Measurements from ENCODE around the gene RAD51B.

Gene RAD51B

GRCh38 chr14:68573126-68573525, 753.5 kb downstream of the RAD51B start:
- H3K27ac ChIP-seq (ENCODE audit: low read length): no peak overlapping the region
- no peak overlapping the region for H2AFZ ChIP-seq (ENCODE audit: low read length)
- no peaks in the 10 kb centered on the region for H3K9me2 ChIP-seq (replicated peaks; ENCODE audit: insufficient read depth, low read length)
- no peak overlapping the region for H3K9ac ChIP-seq (ENCODE audit: low read length)
- no peak overlapping the region for H3K4me2 ChIP-seq (ENCODE audit: low read depth, low read length)
- no peak for DNase-seq
- no peaks in the 10 kb centered on the region for H3K79me2 ChIP-seq (ENCODE audit: low read length)
- no peaks in the 10 kb centered on the region for H3K36me3 ChIP-seq (replicated peaks; ENCODE audit: insufficient read depth, low read length)
- H3K4me1 ChIP-seq (ENCODE audit: low read length): no peaks in the 10 kb centered on the region
- no peaks in the 10 kb centered on the region for H3K27me3 ChIP-seq (replicated peaks; ENCODE audit: insufficient read depth, low read length)
- no peaks in the 10 kb centered on the region for H4K20me1 ChIP-seq (ENCODE audit: insufficient read depth, low read length)
- no peak overlapping the region for H3K4me3 ChIP-seq (ENCODE audit: low read length)
- no peaks in the 10 kb centered on the region for H3K9me3 ChIP-seq (replicated peaks; ENCODE audit: insufficient read depth, low read length)
- H3F3A ChIP-seq (ENCODE audit: insufficient read depth, low read length): no peaks in the 10 kb centered on the region
- TF ChIP-seq CTCF (IDR thresholded peaks at IDR 0.05; ENCODE audit: low read length) (no peak), EZH2 (optimal IDR thresholded peaks at IDR 0.05; ENCODE audit: low read depth, low read length) (no peak), EZH2phosphoT487 (IDR thresholded peaks at IDR 0.05; ENCODE audit: low read length) (no peak)

- no peaks in the 10 kb centered on the region for H3K9me3 ChIP-seq (replicated peaks; ENCODE audit: insufficient read depth, low read length)
- no peaks in the 10 kb centered on the region for H3K4me1 ChIP-seq (ENCODE audit: low read length)
- no peak overlapping the region for H3K4me2 ChIP-seq (ENCODE audit: low read depth, low read length)
- H3K9ac ChIP-seq (ENCODE audit: low read length): no peak overlapping the region
- H3F3A ChIP-seq (ENCODE audit: insufficient read depth, low read length): no peaks in the 10 kb centered on the region
- no peak for TF ChIP-seq EZH2phosphoT487 (IDR thresholded peaks at IDR 0.05; ENCODE audit: low read length)
- TF ChIP-seq CTCF (IDR thresholded peaks at IDR 0.05; ENCODE audit: low read length): no peak
- no peak for TF ChIP-seq EZH2 (optimal IDR thresholded peaks at IDR 0.05; ENCODE audit: low read depth, low read length)
- no peaks in the 10 kb centered on the region for H3K27me3 ChIP-seq (replicated peaks; ENCODE audit: insufficient read depth, low read length)
- H3K9me2 ChIP-seq (replicated peaks; ENCODE audit: insufficient read depth, low read length): no peaks in the 10 kb centered on the region
- no peak overlapping the region for H3K27ac ChIP-seq (ENCODE audit: low read length)
- H4K20me1 ChIP-seq (ENCODE audit: insufficient read depth, low read length): no peaks in the 10 kb centered on the region
- no peak overlapping the region for H3K4me3 ChIP-seq (ENCODE audit: low read length)
- no peaks in the 10 kb centered on the region for H3K36me3 ChIP-seq (replicated peaks; ENCODE audit: insufficient read depth, low read length)
- no peak for DNase-seq
- no peak overlapping the region for H2AFZ ChIP-seq (ENCODE audit: low read length)
- no peaks in the 10 kb centered on the region for H3K79me2 ChIP-seq (ENCODE audit: low read length)
Measured at GRCh38 chr14:68573722-68574121, 754.1 kb downstream of the RAD51B start.

- Histone ChIP-seq H3K4me1 (ENCODE audit: low read length) (no peaks in the 10 kb centered on the region), H3K9me3 (replicated peaks; ENCODE audit: insufficient read depth, low read length) (no peaks in the 10 kb centered on the region)
Measured at GRCh38 chr14:68574461-68574860, 754.9 kb downstream of the RAD51B start.

More at GRCh38 chr14:68574461-68574860, 754.9 kb downstream of the RAD51B start:
- Histone ChIP-seq H3K4me2 (ENCODE audit: low read depth, low read length) (no peak overlapping the region), H3K36me3 (replicated peaks; ENCODE audit: insufficient read depth, low read length) (no peaks in the 10 kb centered on the region), H4K20me1 (ENCODE audit: insufficient read depth, low read length) (no peaks in the 10 kb centered on the region), H3F3A (ENCODE audit: insufficient read depth, low read length) (no peaks in the 10 kb centered on the region), H3K4me3 (ENCODE audit: low read length) (no peak overlapping the region), H3K27ac (ENCODE audit: low read length) (no peak overlapping the region), H3K79me2 (ENCODE audit: low read length) (no peaks in the 10 kb centered on the region), H3K9me2 (replicated peaks; ENCODE audit: insufficient read depth, low read length) (no peaks in the 10 kb centered on the region), H2AFZ (ENCODE audit: low read length) (no peak overlapping the region), H3K9ac (ENCODE audit: low read length) (no peak overlapping the region), H3K27me3 (replicated peaks; ENCODE audit: insufficient read depth, low read length) (no peaks in the 10 kb centered on the region)
- no peak for DNase-seq
- TF ChIP-seq EZH2phosphoT487 (IDR thresholded peaks at IDR 0.05; ENCODE audit: low read length) (no peak), EZH2 (optimal IDR thresholded peaks at IDR 0.05; ENCODE audit: low read depth, low read length) (no peak), CTCF (IDR thresholded peaks at IDR 0.05; ENCODE audit: low read length) (no peak)
